NCI-H774 (cell line): ENCODE measurements around the gene ANTKMT.
"Not testable (repeated sequence)": the region's sequence is repeated elsewhere in the genome, so short reads cannot be mapped to it uniquely, and the experiment has no call there.

ENCODE experiments used
- DNase-seq: peaks from one replicate; lab custom pipeline; 2025; lab: John Stamatoyannopoulos, UW

Gene ANTKMT

GRCh38 chr16:743794-744500 is 23.0 kb downstream of the ANTKMT start:
- no peak for DNase-seq

- no peak for DNase-seq
Measured at GRCh38 chr16:745739-746138, 24.8 kb downstream of the ANTKMT start.

- DNase-seq = no peak
Measured at GRCh38 chr16:746637-747036, 25.7 kb downstream of the ANTKMT start.

GRCh38 chr16:747978-748746 is 27.2 kb downstream of the ANTKMT start:
- DNase-seq = no peak

- no peak for DNase-seq
Measured at GRCh38 chr16:749010-749409, 28.1 kb downstream of the ANTKMT start.

GRCh38 chr16:750485-750884 is 29.5 kb downstream of the ANTKMT start:
- DNase-seq = no peak

GRCh38 chr16:751152-752006 is 30.4 kb downstream of the ANTKMT start:
- DNase-seq = no peak

GRCh38 chr16:752007-752312 is 31.0 kb downstream of the ANTKMT start:
- no peak for DNase-seq

- DNase-seq = not testable (repeated sequence)
Measured at GRCh38 chr16:754121-754607, 33.2 kb downstream of the ANTKMT start.

GRCh38 chr16:754656-755055 is 33.7 kb downstream of the ANTKMT start:
- DNase-seq = no peak

- no peak for DNase-seq
Measured at GRCh38 chr16:756428-756827, 35.5 kb downstream of the ANTKMT start.

GRCh38 chr16:759110-759910 is 38.4 kb downstream of the ANTKMT start:
- DNase-seq = no peak

GRCh38 chr16:760065-760464 is 39.1 kb downstream of the ANTKMT start:
- no peak for DNase-seq

GRCh38 chr16:760545-761343 is 39.8 kb downstream of the ANTKMT start, which contains the start of gene MSLN:
Gene MSLN, plus strand, starts transcription at chr16:760734. Its CDS starts 1,947 bp downstream, at chr16:762681.
- DNase-seq = no peak

- DNase-seq = no peak
Measured at GRCh38 chr16:761625-762513, 40.9 kb downstream of the ANTKMT start.

GRCh38 chr16:762595-763268 is 41.8 kb downstream of the ANTKMT start:
- no peak for DNase-seq

- no peak for DNase-seq
Measured at GRCh38 chr16:763369-764183, 42.6 kb downstream of the ANTKMT start.

GRCh38 chr16:764184-764750 is 43.3 kb downstream of the ANTKMT start:
- no peak for DNase-seq
